ENCODE measurements around the gene ARR3.

The ARR3 gene

DNA sequence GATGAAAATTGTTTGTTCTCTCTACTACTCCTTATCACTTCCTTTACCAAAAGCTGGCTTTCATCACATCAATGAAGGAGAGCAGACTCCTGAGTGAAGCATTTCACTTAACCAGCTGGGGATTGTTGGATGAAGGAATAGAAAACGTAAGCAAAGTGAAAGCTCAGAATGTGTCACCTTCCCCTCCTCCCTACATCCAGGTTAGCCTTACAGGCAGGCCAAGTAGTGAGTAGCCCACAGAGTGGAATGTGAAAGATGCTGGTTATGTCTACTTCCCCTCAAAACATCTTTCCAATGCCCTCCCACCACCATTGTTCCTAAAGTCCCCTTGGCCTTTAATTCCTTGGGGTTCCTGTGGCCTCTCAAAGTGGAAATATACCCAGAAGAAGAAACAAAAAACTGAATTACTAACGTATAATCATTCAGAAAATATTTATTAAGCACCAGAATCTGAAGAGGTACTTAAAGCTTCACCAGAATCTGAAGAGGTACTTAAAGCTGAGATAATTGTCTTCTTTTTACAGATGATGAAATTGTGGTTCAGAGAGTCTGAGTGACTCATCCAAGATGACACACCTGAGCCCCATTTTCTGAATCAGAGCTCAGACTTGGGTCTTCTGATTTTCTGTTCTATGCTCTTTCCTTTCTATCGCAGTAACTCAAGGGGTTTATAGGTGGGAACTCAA lies 14.6 kb upstream of the ARR3 start:
- H3K9me3 Mint-ChIP-seq = peaks cover 2% of the 10 kb centered on the region
- no peaks in the 10 kb centered on the region for H3K27me3 Mint-ChIP-seq (ENCODE audit: low read depth)
- TF ChIP-seq, protein P1, sequence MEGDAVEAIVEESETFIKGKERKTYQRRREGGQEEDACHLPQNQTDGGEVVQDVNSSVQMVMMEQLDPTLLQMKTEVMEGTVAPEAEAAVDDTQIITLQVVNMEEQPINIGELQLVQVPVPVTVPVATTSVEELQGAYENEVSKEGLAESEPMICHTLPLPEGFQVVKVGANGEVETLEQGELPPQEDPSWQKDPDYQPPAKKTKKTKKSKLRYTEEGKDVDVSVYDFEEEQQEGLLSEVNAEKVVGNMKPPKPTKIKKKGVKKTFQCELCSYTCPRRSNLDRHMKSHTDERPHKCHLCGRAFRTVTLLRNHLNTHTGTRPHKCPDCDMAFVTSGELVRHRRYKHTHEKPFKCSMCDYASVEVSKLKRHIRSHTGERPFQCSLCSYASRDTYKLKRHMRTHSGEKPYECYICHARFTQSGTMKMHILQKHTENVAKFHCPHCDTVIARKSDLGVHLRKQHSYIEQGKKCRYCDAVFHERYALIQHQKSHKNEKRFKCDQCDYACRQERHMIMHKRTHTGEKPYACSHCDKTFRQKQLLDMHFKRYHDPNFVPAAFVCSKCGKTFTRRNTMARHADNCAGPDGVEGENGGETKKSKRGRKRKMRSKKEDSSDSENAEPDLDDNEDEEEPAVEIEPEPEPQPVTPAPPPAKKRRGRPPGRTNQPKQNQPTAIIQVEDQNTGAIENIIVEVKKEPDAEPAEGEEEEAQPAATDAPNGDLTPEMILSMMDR (IDR thresholded peaks at IDR 0.05; ENCODE audit: unreplicated experiment in 3 of 3) = no peak
- no peaks in the 10 kb centered on the region for H3K36me3 Mint-ChIP-seq (ENCODE audit: low read depth)
- no peak overlapping the region for H3K27ac Mint-ChIP-seq
- H3K4me3 Mint-ChIP-seq = no peak overlapping the region
- no peaks in the 10 kb centered on the region for H3K4me1 Mint-ChIP-seq

DNA sequence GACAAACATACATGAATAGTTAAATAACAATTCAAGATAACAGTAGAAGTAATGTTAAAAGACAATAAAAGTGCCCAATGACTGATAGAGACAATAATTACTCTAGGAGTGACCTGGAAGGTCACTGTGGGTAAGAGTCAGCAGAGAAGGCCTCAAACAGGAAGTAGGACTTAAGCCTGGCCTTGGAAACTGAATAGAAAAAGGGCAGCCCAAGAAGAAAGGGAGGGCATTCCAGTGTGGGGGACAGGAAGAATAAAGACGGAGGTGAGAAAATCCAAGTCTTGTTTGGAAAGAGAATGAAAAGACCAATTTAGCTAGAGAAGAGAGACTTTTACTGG lies 14.1 kb upstream of the ARR3 start:
- H3K36me3 Mint-ChIP-seq (ENCODE audit: low read depth) = no peaks in the 10 kb centered on the region
- no peaks in the 10 kb centered on the region for H3K4me1 Mint-ChIP-seq
- TF ChIP-seq, protein P1 (IDR thresholded peaks at IDR 0.05; ENCODE audit: unreplicated experiment in 3 of 3) = no peak
- H3K27ac Mint-ChIP-seq = no peak overlapping the region
- H3K27me3 Mint-ChIP-seq (ENCODE audit: low read depth) = no peaks in the 10 kb centered on the region
- H3K4me3 Mint-ChIP-seq = no peak overlapping the region
- H3K9me3 Mint-ChIP-seq = peaks cover 2% of the 10 kb centered on the region

DNA sequence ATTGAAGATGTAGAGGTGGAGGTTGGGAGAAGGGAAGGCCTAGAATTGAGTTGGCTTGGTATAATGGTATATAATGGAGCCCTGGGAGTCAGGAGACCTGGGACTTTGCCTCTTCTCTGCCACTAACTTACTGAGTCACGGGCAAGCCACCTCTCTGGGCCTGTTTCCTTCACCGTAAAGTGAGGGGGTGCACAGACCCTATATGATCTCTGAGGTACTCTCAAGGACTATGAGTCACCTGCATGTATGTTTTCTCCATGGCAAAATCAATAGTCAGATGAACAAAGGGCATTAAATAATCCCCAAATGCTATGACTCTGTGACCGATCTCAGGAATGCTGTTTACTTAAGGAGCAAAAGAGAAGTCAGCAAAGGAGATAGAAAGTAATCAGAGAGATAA lies 13.2 kb upstream of the ARR3 start:
- Mint-ChIP-seq H3K27me3 (ENCODE audit: low read depth) (no peaks in the 10 kb centered on the region), H3K9me3 (peaks cover 3% of the 10 kb centered on the region), H3K36me3 (ENCODE audit: low read depth) (no peaks in the 10 kb centered on the region), H3K4me3 (no peak overlapping the region), H3K27ac (no peak overlapping the region), H3K4me1 (no peaks in the 10 kb centered on the region)
- TF ChIP-seq, protein P1 (IDR thresholded peaks at IDR 0.05; ENCODE audit: unreplicated experiment in 3 of 3) = no peak

DNA sequence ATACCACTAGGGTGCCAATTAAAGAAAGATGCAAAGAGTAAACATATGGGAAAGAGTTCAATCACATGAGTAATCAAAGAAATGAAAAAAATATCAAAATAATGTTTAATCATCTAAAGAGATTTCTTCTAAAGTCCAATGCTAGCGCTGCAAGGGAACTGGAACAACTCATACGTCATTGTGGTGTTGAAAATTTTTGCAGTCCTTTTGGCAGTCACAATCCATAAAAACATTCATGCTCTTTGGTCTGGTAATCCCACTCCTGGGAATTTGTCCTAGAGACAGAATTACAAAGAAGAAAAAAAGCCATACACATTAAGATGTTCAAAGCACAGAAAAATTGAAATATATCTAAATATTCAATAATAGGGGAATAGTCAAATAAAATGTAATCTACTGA lies 12.7 kb upstream of the ARR3 start:
- H3K9me3 Mint-ChIP-seq = peaks cover 2% of the 10 kb centered on the region
- no peak overlapping the region for H3K4me3 Mint-ChIP-seq
- no peaks in the 10 kb centered on the region for H3K36me3 Mint-ChIP-seq (ENCODE audit: low read depth)
- H3K27me3 Mint-ChIP-seq (ENCODE audit: low read depth) = no peaks in the 10 kb centered on the region
- TF ChIP-seq, protein P1 (IDR thresholded peaks at IDR 0.05; ENCODE audit: unreplicated experiment in 3 of 3) = no peak
- H3K4me1 Mint-ChIP-seq = no peaks in the 10 kb centered on the region
- H3K27ac Mint-ChIP-seq = no peak overlapping the region

DNA sequence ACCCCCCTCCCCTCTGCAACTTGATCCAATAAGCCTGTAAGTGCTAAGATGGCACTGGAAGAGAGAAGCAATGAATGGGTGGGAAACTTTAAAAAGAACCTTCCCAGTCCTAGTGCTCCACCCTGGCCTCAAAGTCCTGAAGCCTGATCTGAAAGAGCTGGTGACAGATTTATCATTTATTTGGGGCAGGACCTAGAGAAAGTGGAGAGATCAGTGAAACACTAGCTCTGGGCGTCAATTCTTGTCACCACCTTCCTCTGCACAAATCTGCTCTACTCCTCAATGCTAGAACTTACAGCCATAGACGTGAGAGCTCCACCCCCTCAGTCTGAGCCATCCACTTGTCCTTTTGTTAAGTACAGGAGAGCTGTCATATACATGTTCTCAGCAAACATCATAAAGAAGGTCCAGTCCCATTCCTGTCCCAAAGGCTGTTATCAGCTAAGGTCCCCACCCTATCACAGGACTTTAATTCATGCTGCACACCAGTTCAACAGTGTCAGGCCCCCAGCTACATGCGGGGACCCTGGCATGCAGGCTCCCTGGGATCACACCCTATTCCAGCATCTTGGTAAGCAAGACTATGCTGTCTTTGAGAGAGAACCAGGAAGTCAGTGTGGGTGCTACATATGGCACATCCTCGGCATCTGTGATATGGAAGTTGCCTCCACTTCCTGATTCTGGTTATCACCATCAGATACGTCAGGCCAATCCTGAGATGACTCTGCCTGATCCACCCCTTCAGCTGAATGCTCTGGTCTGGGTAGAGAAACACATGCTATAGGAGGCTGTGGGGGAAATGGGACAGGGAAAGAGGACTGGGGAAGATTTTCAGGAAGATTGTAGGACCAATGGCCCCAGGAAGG lies 10.5 kb upstream of the ARR3 start:
- Mint-ChIP-seq H3K9me3 (peaks cover 6% of the 10 kb centered on the region), H3K27me3 (ENCODE audit: low read depth) (no peaks in the 10 kb centered on the region), H3K4me1 (no peaks in the 10 kb centered on the region), H3K36me3 (ENCODE audit: low read depth) (no peaks in the 10 kb centered on the region), H3K4me3 (no peak overlapping the region), H3K27ac (no peak overlapping the region)
- TF ChIP-seq, protein P1 (IDR thresholded peaks at IDR 0.05; ENCODE audit: unreplicated experiment in 3 of 3) = no peak
